DOHH2 (cell line): ENCODE results near the gene ZNF789.

ENCODE experiments used
- CTCF ChIP-seq: fragments of 200-600 bp; sonication (generic); IDR thresholded peaks from one replicate; pipeline ENCODE4 v1.5.1; 2014; ENCODE audit warnings: antibody characterized with exemption, mild to moderate bottlenecking, low read depth, low read length; ENCODE audit not compliant: poor library complexity, severe bottlenecking
- EZH2phosphoT487 ChIP-seq: fragments of 200-600 bp; sonication (generic); IDR thresholded peaks from 2 replicates; pipeline ENCODE4 v1.6.1; 2017; ENCODE audit warnings: borderline replicate concordance, mild to moderate bottlenecking, antibody characterized with exemption, low read length, moderate library complexity, mixed read lengths

GRCh38 chr7:99424932-99425730 is 47.6 kb upstream of the ZNF789 start:
- TF ChIP-seq CTCF (no peak), EZH2phosphoT487 (no peak)
